ENCODE data around the gene JUNB.
"Not testable (repeated sequence)": the region's sequence is repeated elsewhere in the genome, so short reads cannot be mapped to it uniquely, and the experiment has no call there.

GRCh38 chr19:12817810-12818209, 26.5 kb downstream of the JUNB start:
- TF ChIP-seq CTCF (conservative IDR thresholded peaks at IDR 0.05; ENCODE audit: low read depth, low read length); POLR2A (IDR thresholded peaks at IDR 0.05; ENCODE audit: low read depth, low read length); RFX5 (IDR thresholded peaks at IDR 0.05; ENCODE audit: low read depth, low read length); RAD21 (IDR thresholded peaks at IDR 0.05; ENCODE audit: low read length); USF2 (IDR thresholded peaks at IDR 0.05; ENCODE audit: low read depth, low read length); CEBPB (IDR thresholded peaks at IDR 0.05; ENCODE audit: low read depth, low read length): not testable (repeated sequence)

Measured in IMR-90 (cell line).